Testis (tissue), 2 donors: ENCODE measurements around the gene BCO2.

Experiments used
- POLR2A ChIP-seq: fragments of 450-650 bp; IDR thresholded peaks from one replicate; pipeline ENCODE4 v1.6.1; 2017; ENCODE audit warnings: antibody characterized with exemption, mild to moderate bottlenecking, moderate library complexity
- TF ChIP-seq, protein P1 (sequence below), 3 experiments: fragments of 450-650 bp in 2 of 3; fragments of 200-600 bp in 1 of 3; sonication (generic) in 1 of 3; IDR thresholded peaks; one replicate each; pipeline ENCODE4 v1.5.1; 2016 to 2019; ENCODE audit warnings: antibody characterized with exemption in 3 of 3, mild to moderate bottlenecking in 2 of 3, moderate library complexity in 1 of 3

DNA sequence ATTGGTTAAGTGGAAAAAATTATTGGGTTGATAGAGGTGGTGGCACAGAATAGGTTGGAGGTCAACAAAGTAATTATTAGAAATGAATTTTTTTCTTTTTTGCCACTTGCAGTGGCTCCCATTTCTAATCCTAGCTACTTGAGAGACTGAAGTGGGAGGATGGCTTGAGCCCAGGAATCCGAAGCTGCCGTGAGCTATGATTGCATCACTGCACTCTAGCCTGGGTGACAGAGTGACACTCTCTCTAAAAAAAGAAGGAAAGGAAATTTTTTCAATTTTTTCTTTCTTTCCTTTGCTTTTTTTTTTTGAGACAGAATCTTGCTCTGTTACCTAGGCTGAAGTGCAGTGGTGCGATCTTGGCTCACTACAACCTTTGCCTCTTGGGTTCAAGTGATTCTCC, 2.2 kb upstream of the BCO2 start:
- TF ChIP-seq, protein P1, sequence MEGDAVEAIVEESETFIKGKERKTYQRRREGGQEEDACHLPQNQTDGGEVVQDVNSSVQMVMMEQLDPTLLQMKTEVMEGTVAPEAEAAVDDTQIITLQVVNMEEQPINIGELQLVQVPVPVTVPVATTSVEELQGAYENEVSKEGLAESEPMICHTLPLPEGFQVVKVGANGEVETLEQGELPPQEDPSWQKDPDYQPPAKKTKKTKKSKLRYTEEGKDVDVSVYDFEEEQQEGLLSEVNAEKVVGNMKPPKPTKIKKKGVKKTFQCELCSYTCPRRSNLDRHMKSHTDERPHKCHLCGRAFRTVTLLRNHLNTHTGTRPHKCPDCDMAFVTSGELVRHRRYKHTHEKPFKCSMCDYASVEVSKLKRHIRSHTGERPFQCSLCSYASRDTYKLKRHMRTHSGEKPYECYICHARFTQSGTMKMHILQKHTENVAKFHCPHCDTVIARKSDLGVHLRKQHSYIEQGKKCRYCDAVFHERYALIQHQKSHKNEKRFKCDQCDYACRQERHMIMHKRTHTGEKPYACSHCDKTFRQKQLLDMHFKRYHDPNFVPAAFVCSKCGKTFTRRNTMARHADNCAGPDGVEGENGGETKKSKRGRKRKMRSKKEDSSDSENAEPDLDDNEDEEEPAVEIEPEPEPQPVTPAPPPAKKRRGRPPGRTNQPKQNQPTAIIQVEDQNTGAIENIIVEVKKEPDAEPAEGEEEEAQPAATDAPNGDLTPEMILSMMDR (IDR thresholded peaks at IDR 0.05): no peak
- TF ChIP-seq POLR2A: no peak
